ENCODE measurements around the gene WDFY3. TPM values are rescaled to one million over a fixed set of nuclear protein-coding genes. Genes with fewer than 3 reads are reported as not detected.

WDFY3 gene
- total and polyA plus RNA-seq, 2 experiments from 2014 or later, result 8.0 to 89.0 TPM

DNA sequence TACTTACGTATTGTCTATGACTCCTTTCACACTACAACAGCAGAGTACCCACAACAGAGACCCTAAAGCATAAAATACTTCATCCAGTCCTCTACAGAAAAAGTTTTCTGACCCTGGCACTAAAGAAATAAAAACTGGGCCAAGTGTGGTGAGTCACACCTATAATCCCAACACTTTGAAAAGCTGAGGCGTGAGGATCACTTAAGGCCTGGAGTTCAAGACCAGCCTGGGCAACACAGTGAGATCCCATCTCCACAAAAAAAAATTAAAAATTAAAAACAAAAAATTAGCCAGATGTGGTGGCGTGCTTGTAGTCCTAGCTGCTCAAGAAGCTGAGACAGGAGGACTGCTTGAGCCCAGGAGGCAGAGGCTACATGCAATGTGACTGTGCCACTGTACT lies 66.9 kb downstream of the WDFY3 start (continued):
- TF ChIP-seq, protein P1, sequence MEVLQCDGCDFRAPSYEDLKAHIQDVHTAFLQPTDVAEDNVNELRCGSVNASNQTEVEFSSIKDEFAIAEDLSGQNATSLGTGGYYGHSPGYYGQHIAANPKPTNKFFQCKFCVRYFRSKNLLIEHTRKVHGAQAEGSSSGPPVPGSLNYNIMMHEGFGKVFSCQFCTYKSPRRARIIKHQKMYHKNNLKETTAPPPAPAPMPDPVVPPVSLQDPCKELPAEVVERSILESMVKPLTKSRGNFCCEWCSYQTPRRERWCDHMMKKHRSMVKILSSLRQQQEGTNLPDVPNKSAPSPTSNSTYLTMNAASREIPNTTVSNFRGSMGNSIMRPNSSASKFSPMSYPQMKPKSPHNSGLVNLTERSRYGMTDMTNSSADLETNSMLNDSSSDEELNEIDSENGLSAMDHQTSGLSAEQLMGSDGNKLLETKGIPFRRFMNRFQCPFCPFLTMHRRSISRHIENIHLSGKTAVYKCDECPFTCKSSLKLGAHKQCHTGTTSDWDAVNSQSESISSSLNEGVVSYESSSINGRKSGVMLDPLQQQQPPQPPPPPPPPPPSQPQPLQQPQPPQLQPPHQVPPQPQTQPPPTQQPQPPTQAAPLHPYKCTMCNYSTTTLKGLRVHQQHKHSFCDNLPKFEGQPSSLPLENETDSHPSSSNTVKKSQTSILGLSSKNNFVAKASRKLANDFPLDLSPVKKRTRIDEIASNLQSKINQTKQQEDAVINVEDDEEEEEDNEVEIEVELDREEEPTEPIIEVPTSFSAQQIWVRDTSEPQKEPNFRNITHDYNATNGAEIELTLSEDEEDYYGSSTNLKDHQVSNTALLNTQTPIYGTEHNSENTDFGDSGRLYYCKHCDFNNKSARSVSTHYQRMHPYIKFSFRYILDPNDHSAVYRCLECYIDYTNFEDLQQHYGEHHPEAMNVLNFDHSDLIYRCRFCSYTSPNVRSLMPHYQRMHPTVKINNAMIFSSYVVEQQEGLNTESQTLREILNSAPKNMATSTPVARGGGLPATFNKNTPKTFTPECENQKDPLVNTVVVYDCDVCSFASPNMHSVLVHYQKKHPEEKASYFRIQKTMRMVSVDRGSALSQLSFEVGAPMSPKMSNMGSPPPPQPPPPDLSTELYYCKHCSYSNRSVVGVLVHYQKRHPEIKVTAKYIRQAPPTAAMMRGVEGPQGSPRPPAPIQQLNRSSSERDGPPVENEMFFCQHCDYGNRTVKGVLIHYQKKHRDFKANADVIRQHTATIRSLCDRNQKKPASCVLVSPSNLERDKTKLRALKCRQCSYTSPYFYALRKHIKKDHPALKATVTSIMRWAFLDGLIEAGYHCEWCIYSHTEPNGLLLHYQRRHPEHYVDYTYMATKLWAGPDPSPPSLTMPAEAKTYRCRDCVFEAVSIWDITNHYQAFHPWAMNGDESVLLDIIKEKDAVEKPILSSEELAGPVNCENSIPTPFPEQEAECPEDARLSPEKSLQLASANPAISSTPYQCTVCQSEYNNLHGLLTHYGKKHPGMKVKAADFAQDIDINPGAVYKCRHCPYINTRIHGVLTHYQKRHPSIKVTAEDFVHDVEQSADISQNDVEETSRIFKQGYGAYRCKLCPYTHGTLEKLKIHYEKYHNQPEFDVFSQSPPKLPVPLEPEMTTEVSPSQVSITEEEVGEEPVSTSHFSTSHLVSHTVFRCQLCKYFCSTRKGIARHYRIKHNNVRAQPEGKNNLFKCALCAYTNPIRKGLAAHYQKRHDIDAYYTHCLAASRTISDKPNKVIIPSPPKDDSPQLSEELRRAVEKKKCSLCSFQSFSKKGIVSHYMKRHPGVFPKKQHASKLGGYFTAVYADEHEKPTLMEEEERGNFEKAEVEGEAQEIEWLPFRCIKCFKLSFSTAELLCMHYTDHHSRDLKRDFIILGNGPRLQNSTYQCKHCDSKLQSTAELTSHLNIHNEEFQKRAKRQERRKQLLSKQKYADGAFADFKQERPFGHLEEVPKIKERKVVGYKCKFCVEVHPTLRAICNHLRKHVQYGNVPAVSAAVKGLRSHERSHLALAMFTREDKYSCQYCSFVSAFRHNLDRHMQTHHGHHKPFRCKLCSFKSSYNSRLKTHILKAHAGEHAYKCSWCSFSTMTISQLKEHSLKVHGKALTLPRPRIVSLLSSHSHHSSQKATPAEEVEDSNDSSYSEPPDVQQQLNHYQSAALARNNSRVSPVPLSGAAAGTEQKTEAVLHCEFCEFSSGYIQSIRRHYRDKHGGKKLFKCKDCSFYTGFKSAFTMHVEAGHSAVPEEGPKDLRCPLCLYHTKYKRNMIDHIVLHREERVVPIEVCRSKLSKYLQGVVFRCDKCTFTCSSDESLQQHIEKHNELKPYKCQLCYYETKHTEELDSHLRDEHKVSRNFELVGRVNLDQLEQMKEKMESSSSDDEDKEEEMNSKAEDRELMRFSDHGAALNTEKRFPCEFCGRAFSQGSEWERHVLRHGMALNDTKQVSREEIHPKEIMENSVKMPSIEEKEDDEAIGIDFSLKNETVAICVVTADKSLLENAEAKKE (CRISPR knock-in tag; IDR thresholded peaks at IDR 0.05), result no peak
- no peak for TF ChIP-seq CREB1 (CRISPR knock-in tag; IDR thresholded peaks at IDR 0.05; ENCODE audit: low read depth)
- TF ChIP-seq EZH2phosphoT487 (IDR thresholded peaks at IDR 0.05; ENCODE audit: unreplicated experiment), result no peak
- TF ChIP-seq JUNB (IDR thresholded peaks at IDR 0.05; ENCODE audit: unreplicated experiment), result no peak

DNA sequence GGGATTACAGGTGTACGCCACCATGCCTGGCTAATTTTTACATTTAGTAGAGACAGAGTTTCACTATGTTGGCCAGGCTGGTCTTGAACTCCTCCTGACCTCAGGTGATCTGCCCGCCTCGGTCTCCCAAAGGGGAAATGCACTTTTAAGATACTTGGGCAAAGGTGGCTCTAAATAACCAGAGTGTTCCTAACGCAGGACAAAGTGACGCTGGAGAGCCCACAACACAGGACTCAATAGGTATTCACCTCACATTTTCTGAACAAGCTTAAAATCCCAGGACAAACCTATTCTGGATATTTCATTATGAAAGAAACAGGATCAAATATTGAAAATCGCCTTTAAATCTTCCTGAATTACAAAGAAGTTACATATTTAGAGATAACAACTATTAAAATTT lies 69.0 kb downstream of the WDFY3 start:
- Histone ChIP-seq H3K4me2 (no peak overlapping the region), H3K27me3 (ENCODE audit: insufficient read depth) (no peaks in the 10 kb centered on the region), H3K4me3 (no peak overlapping the region), H3K36me3 (ENCODE audit: insufficient read depth) (no peaks in the 10 kb centered on the region), H3K79me2 (replicated peaks; ENCODE audit: insufficient read depth) (peaks cover 39% of the 10 kb centered on the region), H4K20me1 (replicated peaks; ENCODE audit: insufficient read depth) (0 out of 2 replicates have a peak, but pooled peaks cover 3% of the 10 kb centered on the region), H3K9me2 (ENCODE audit: insufficient read depth) (no peaks in the 10 kb centered on the region), H2AFZ (no peak overlapping the region), H3F3A (replicated peaks; ENCODE audit: low read depth) (0 out of 2 replicates have a peak, but pooled peaks cover 3% of the 10 kb centered on the region), H3K4me1 (ENCODE audit: insufficient read depth) (peaks cover 45% of the 10 kb centered on the region), H3K27ac (ENCODE audit: low read depth) (no peak overlapping the region)
- no peaks in the 10 kb centered on the region for H3K27me3 Mint-ChIP-seq (ENCODE audit: insufficient read depth, low read depth, poor library complexity)
- H3K4me3 Mint-ChIP-seq, result no peak overlapping the region
- peaks cover 27% of the 10 kb centered on the region for H3K4me1 Mint-ChIP-seq
- ATAC-seq (no peak), DNase-seq (ENCODE audit: low spot score) (no peak)
- no peak overlapping the region for H3K27ac Mint-ChIP-seq
- TF ChIP-seq JUNB (IDR thresholded peaks at IDR 0.05; ENCODE audit: unreplicated experiment), result no peak
- TF ChIP-seq POLR2AphosphoS5 (IDR thresholded peaks at IDR 0.05; ENCODE audit: low read depth), result no peak
- no peak for TF ChIP-seq ZNF114 (CRISPR knock-in tag; IDR thresholded peaks at IDR 0.05)
- no peak for TF ChIP-seq CREB1 (CRISPR knock-in tag; IDR thresholded peaks at IDR 0.05; ENCODE audit: low read depth)
- TF ChIP-seq EZH2 (IDR thresholded peaks at IDR 0.05; ENCODE audit: low read depth, unreplicated experiment), result no peak
- no peak for TF ChIP-seq CTCF (conservative IDR thresholded peaks at IDR 0.05; ENCODE audit: low read depth in 2 of 2)
- TF ChIP-seq ETS1 (IDR thresholded peaks at IDR 0.05), result no peak
- H3K36me3 Mint-ChIP-seq (ENCODE audit: low read depth), result peaks cover 6% of the 10 kb centered on the region; the same call in 1 of the 3 replicates
- no peaks in the 10 kb centered on the region for H3K9me3 Mint-ChIP-seq
